Chondrocyte (in vitro differentiated cells): ENCODE data around the gene LMOD3. TPM values are rescaled to one million over a fixed set of nuclear protein-coding genes. Genes with fewer than 3 reads are reported as not detected.

Experiments used
- DNase-seq: peaks from one replicate; pipeline ENCODE4 v3.0.0; 2021; ENCODE audit warnings: mixed read lengths, low spot score
- H3K27ac Mint-ChIP-seq: one replicate; pipeline ENCODE4 v1.8.0; 2021; ENCODE audit warnings: mild to moderate bottlenecking, moderate library complexity, mixed read lengths; ENCODE audit not compliant: unreplicated experiment
- H3K27me3 Mint-ChIP-seq: 2 replicates; pipeline ENCODE4 v1.8.0; 2021; ENCODE audit warnings: low read depth, mixed read lengths
- H3K36me3 Mint-ChIP-seq: 2 replicates; pipeline ENCODE4 v1.8.0; 2021; ENCODE audit warnings: low read depth, mixed read lengths
- H3K4me1 Mint-ChIP-seq: 2 replicates; pipeline ENCODE4 v1.8.0; 2021; ENCODE audit warnings: low read depth, mild to moderate bottlenecking, mixed read lengths
- H3K4me3 Mint-ChIP-seq: one replicate; pipeline ENCODE4 v1.8.0; 2021; ENCODE audit warnings: mild to moderate bottlenecking, moderate library complexity, mixed read lengths; ENCODE audit not compliant: unreplicated experiment
- H3K9me3 Mint-ChIP-seq: 2 replicates; pipeline ENCODE4 v1.8.0; 2021; ENCODE audit warnings: low read depth, mixed read lengths
- total RNA-seq: library from RNA; stranded (reverse); gene quantifications from 3 replicates; pipeline ENCODE4 v1.2.1, GENCODE V29; 2021
- TF ChIP-seq, protein P1 (sequence below): fragments of 200-600 bp; sonication (generic); IDR thresholded peaks from 2 replicates; pipeline ENCODE4 v1.5.0; 2021; ENCODE audit warnings: antibody characterized with exemption, mild to moderate bottlenecking, moderate library complexity

Gene LMOD3
- total RNA-seq, 1 donor from 2014 or later, result not detected

DNA sequence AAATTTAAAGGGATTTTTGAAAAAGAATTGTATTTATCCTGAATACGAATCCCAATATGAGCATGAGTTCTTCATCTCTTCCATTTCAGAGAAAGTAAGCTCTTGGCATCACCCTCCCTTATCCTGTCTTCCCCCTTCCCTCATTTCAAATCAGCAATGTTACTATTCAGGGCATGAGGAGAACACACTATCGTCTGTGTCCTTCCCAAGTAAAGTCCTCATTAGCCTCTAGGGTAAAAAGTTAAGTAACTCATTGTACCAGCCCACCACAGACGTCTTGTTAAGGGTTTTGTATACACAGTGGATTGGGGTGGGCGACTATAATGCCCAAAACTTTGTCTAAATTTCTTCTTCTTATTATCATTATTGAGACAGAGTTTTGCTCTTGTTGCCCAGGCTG is 22.8 kb downstream of the LMOD3 start:
- Mint-ChIP-seq H3K4me3 (no peak overlapping the region), H3K36me3 (peaks cover 25% of the 10 kb centered on the region), H3K4me1 (peaks cover 19% of the 10 kb centered on the region), H3K27me3 (no peaks in the 10 kb centered on the region), H3K27ac (no peak overlapping the region), H3K9me3 (no peaks in the 10 kb centered on the region)
- DNase-seq, result no peak
- TF ChIP-seq, protein P1, sequence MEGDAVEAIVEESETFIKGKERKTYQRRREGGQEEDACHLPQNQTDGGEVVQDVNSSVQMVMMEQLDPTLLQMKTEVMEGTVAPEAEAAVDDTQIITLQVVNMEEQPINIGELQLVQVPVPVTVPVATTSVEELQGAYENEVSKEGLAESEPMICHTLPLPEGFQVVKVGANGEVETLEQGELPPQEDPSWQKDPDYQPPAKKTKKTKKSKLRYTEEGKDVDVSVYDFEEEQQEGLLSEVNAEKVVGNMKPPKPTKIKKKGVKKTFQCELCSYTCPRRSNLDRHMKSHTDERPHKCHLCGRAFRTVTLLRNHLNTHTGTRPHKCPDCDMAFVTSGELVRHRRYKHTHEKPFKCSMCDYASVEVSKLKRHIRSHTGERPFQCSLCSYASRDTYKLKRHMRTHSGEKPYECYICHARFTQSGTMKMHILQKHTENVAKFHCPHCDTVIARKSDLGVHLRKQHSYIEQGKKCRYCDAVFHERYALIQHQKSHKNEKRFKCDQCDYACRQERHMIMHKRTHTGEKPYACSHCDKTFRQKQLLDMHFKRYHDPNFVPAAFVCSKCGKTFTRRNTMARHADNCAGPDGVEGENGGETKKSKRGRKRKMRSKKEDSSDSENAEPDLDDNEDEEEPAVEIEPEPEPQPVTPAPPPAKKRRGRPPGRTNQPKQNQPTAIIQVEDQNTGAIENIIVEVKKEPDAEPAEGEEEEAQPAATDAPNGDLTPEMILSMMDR, result no peak

DNA sequence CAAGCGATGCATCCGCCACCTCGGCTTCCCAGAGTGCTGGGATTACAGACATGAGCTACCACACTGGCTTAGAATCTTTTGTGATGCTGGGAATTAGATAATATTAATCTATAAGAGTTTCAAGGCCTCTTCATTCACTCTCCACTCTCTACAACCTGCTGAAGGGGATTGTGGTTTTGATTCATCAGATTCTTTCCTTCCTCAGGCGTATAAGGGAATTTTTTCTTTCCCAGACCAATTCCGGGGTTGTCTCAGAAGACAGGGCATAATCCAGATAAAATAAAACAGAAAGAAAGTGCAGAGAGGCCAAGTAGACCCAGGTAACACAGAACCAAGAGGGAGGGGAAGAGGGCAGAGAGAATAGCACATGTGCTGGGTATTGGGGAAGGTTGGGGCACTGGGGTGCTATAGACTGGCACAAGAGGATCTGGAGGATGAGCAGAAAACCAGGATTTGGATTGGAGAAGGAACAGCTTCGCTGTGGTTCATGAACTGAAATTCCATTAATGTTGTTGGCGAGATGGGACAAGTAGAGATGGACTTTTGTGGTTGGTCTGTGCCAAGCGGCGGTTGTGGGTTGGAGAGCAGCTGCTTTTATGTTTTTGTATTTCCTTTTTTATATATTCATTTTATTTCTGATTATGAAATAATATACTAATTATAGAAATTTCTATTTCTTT is 24.8 kb downstream of the LMOD3 start:
- no peaks in the 10 kb centered on the region for H3K27me3 Mint-ChIP-seq
- H3K9me3 Mint-ChIP-seq, result no peaks in the 10 kb centered on the region
- peaks cover 38% of the 10 kb centered on the region for H3K4me1 Mint-ChIP-seq
- H3K4me3 Mint-ChIP-seq, result no peak overlapping the region
- H3K27ac Mint-ChIP-seq, result peak overlapping the region; percentile 39
- no peak for DNase-seq
- TF ChIP-seq, protein P1, result no peak
- H3K36me3 Mint-ChIP-seq, result peaks cover 12% of the 10 kb centered on the region

DNA sequence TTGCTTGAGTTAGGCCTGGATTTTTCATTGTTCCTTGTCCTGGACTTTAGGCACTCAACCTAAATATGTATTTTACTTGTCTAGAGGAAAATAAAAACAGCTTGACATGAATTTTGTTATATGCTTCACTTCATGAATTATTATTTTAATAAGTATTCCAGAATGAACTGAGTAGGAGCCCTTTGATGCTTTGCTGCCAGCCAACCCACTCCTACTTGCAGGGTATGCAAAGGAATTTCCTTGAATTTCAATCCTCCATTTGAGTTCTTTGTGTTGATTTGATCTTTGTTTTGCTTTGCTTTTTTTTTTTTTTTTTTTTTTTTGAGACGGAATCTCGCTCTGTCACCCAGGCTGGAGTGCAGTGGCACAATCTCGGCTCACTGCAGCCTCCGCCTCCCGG is 26.1 kb downstream of the LMOD3 start:
- Mint-ChIP-seq H3K9me3 (no peaks in the 10 kb centered on the region), H3K27me3 (no peaks in the 10 kb centered on the region), H3K27ac (no peak overlapping the region), H3K4me1 (peaks cover 49% of the 10 kb centered on the region), H3K36me3 (peaks cover 7% of the 10 kb centered on the region), H3K4me3 (no peak overlapping the region)
- TF ChIP-seq, protein P1, result no peak
- DNase-seq, result no peak

DNA sequence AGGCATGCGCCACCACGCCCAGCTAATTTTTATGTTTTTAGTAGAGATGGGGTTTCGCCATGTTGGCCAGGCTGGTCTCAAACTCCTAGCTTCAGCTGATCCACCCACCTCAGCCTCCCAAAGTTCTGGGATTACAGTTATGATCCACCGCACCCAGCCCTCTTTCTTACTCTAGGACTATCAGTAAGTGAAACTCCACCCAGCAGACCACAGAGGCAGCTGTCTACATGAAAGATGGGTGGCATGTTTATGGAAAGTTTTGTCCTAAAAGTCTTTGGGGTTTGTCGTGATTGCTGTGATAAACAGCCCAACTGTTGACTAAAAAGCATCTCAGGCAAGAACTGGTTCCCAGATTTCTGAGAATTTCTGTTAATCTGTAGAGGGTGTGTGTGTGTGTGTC is 26.8 kb downstream of the LMOD3 start:
- Mint-ChIP-seq H3K27ac (no peak overlapping the region), H3K4me1 (peaks cover 52% of the 10 kb centered on the region)

DNA sequence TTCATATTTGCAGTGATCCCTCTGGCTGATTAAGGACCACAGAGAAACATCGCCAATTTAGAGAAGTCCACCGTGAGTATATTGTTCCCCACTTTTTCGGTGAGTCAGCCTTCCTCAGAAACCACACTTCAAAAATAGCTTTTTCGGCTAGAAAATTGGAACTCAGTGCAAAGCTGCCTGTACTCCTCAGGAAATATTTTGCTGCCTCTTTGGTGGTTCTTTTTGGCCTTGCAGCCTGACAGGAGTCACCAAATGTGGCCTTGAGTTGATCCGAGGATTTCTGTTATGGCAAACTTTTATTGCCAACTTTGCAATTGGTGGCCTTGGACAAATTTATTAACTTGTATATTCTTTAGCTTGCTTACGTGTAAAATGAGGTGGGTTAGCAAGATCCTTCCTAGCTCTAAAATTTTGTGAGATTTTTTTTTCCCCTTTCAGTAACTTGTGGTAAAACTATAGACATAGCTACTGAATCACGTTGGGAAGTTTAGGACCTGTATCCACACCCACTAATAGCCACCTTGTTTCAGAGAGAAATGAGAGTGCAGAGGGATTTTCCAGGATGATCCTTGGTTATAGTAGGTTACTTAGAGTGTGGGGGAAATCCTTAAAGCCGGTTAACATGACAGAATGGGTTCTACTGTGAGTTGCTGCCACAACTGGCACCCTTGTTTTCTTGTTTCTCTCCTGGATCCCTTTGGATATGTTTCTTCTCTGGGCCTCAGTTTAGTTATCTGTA is 27.8 kb downstream of the LMOD3 start:
- H3K4me1 Mint-ChIP-seq, result peaks cover 62% of the 10 kb centered on the region

More for the DNA sequence above, 26.8 kb downstream of the LMOD3 start:
- no peak for DNase-seq
- no peak overlapping the region for H3K4me3 Mint-ChIP-seq
- TF ChIP-seq, protein P1, result no peak
- H3K36me3 Mint-ChIP-seq, result peaks cover 8% of the 10 kb centered on the region
- H3K27me3 Mint-ChIP-seq, result no peaks in the 10 kb centered on the region
- no peaks in the 10 kb centered on the region for H3K9me3 Mint-ChIP-seq

More for the DNA sequence above, 27.8 kb downstream of the LMOD3 start:
- Mint-ChIP-seq H3K27ac (peak overlapping the region; percentile 71), H3K36me3 (peaks cover 8% of the 10 kb centered on the region), H3K27me3 (no peaks in the 10 kb centered on the region), H3K4me3 (no peak overlapping the region), H3K9me3 (no peaks in the 10 kb centered on the region)
- no peak for DNase-seq
- TF ChIP-seq, protein P1, result no peak
